ENCODE results near the gene FAF2.

Gene FAF2

GRCh38 chr5:176513788-176514187 is 65.6 kb downstream of the FAF2 start:
- DNase-seq, result no peak

GRCh38 chr5:176514244-176514950 is 66.2 kb downstream of the FAF2 start:
- DNase-seq, result no peak

GRCh38 chr5:176515396-176515795 is 67.2 kb downstream of the FAF2 start:
- no peak for DNase-seq

DNA sequence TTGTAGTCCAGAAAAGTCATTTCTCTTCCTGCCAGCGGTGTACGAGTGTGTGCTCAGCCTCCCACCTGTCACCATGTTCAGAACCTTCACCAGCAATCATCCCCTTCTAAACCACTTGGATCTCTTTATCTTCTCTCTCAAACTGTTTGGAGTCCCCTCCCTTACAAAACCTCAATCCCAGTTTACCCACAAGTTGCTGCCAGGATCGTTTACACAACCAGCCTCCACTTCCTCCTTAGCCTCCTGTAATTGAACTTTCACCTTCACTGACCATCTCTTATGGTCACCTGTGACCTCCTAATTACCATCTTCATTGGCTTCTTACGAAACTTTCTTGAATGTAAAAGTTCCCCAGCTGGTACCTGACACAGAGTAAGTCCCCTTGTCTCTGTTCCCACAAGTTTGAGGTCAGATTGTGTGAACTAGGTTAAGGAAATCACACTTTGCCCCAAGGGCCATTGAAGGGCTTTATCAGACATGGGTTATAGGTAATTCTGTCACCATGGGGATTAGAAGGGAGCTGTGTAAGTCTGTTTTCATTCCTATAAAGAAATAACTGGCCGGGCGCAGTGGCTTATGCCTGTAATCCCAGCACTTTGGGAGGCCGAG is 69.0 kb downstream of the FAF2 start:
- DNase-seq, result no peak

GRCh38 chr5:176519810-176520720 is 71.9 kb downstream of the FAF2 start:
- no peak for DNase-seq

GRCh38 chr5:176521286-176521685 is 73.1 kb downstream of the FAF2 start:
- DNase-seq, result no peak

- no peak for DNase-seq
These were observed 73.6 kb downstream of the FAF2 start for GRCh38 chr5:176521699-176522263.

DNA sequence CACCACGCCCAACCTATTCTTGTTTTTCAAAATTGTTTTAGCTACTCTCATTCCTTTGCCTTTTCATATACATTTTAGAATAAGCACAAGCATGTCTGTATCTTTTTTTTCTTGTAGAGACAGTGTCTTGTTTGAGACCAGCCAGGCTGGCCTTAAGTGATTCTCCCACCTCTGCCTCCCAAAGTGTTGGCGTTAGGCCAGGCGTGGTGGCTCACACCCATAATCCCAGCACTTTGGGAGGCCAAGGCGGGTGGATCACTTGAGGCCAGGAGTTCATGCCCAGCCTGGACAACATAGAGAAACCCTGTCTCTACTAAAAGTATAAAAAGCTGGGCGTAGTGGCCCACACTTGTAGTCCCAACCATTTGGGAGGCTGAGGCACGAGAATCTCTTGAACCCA is 76.0 kb downstream of the FAF2 start:
- no peak for DNase-seq

GRCh38 chr5:176524987-176525386 is 76.8 kb downstream of the FAF2 start:
- DNase-seq, result no peak

- DNase-seq, result no peak
These were observed 77.5 kb downstream of the FAF2 start for GRCh38 chr5:176525677-176526076.

- DNase-seq, result no peak
These were observed 78.3 kb downstream of the FAF2 start for GRCh38 chr5:176526462-176526861.

DNA sequence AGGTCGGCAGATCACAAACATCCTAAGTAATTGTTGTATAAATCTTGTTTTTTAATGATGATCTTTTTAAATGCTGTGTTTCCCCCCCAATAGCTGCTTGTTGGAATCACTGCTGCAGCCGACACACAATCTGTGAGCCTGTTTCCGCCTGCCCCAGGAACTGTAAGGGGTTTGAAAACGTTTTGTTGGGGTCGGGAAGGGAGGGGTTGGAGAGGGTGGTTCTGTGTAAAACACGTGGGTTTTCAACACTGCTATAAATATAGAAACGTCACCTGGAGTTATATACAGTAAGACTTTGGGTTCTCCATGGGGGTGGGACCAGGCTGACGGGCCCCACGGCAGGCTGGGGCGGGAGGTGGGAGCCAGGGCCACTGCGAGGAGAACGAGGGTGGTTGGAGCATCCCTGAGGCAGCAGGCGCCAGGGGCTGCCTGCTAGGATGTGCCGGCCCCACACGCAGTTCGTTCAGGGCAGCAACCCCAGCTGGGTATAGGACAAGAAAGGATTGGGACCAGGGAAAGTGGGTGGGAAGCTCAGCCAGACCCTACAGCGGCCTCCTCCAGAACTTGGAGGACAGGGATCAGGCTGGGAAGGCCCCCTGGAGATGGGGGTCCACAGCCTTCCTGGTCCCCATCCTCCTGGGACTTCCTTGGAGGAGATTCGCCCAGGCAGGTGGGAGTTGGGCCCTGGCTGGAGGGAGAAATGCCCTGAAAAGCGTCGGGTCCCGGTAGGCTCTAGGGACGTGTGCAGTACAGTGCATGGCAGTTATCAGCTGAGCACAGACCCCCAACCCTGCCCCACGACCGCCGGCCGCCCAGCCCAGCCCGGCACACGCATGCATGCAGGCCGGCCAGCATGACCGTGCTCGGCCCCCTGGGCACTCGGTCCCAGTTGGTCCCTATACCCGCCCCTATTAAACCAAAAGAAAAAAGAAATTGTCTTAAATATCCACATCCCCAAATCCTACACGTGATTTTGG is 79.3 kb downstream of the FAF2 start:
- no peak for DNase-seq

- no peak for DNase-seq
These were observed 80.1 kb downstream of the FAF2 start for GRCh38 chr5:176528301-176528700.

- no peak for DNase-seq
These were observed 80.6 kb downstream of the FAF2 start for GRCh38 chr5:176528761-176529115.

DNA sequence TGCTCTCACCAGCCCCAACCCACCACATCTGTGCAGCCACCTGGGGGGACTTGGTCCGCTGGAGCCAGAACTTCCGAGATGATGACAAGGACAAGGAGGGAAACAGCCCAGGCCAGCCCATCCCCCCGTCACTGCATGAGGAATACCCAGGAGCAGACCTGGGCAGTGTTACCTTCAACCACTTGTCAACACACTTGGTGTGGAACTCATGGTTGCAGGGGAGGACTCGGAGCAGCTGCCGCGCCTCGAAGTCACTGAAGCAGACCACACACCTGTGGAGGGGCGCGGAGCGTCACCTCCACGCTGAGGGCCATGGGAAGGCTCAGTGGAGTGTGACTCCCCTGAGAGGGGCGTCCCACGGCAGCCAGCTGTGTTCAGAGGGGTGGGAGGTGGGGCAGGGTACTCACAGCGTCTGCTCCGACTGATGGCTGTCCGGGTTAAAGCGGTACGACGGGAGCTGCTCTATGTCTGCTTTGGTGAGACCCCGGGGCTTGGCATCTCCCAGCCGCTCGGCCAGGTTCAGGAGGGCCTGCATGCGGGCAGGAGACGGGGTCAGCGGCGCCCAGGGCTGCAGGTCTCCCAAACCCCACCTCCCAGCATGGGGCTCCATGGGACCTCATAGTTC is 81.0 kb downstream of the FAF2 start:
- DNase-seq, result no peak

GRCh38 chr5:176529741-176530141 is 81.6 kb downstream of the FAF2 start:
- DNase-seq, result no peak

DNA sequence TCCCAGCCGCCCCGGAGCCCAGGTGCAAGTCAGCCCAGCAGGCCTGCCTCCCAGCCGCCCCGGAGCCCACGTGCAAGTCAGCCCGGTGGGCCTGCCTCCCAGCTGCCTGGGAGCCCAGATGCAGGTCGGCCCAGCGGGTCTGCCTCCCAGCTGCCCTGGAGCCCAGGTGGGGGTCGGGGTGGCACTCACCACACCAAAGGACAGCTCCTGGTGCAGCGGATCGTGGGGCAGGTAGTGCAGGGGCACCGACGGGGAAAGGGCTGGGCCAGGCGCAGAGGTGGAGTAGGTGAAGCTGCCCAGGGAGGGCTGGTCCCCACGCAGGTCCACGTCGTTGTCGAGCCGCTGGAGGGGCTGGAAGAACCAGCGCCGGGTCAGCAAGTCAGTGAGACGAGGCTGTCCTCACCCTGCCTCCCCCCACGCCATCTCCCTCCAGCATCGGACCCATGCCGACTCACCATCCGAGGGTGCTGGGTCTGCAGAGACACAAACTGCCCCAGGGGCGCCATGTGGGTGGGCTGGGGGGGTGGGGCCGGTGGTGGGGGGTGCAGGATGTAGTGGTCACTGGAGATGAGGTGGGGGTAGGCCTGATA is 82.3 kb downstream of the FAF2 start:
- DNase-seq, result no peak

GRCh38 chr5:176530983-176531901 is 83.1 kb downstream of the FAF2 start:
- no peak for DNase-seq

- no peak for DNase-seq
These were observed 83.8 kb downstream of the FAF2 start for GRCh38 chr5:176531902-176532493.

DNA sequence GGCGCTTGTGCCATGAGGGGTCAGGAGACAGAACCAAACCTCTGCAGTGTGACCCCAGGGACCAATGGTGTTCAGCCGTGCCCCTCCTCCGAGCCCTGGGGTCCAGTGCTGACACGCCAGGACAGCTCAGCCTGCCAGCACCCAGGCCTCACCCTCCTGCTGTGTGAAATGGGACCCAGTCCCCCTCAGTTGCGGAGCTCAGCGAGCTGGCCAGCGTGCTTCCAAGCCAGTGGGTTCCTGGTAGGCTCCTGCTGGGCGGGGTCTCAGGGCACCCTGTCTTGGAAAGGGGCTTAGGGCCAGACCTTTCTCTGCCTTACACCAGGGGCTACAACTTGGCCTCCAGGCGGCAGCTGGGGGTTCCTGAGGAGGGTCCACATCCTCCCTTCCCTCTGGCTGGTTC is 84.6 kb downstream of the FAF2 start:
- DNase-seq, result no peak

Data from SHP77 (cell line).